GM12892 (cell line): ENCODE measurements around the gene CDH23.

Experiments used
- POLR2A ChIP-seq: IDR thresholded peaks from 2 replicates; pipeline ENCODE4 v1.6.1; 2011; ENCODE audit warnings: low read depth, low read length, control low read depth
- POLR2AphosphoS5 ChIP-seq: IDR thresholded peaks from 2 replicates; pipeline ENCODE4 v1.6.1; 2011; ENCODE audit warnings: low read depth, low read length, control low read depth

DNA sequence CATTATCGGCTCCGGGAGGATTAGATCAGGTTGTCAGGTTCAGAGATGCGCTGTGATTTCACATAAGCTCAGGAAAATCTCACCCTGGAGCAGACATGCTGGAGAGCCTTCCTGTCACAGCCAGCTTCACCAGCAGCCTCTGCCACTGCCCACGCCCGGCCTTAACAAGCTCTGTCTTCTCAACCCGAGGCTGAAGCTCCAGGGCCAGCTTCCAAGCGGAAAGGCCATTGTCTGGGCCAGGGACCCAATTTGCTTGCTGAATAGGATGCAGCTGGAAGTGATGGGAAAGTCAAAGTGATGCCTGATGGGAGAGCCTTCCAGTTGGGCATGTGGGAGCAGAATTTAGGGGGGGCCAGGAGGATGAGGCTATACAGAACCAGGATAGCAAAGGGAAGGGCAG lies 286.6 kb downstream of the CDH23 start:
- no peak for TF ChIP-seq POLR2AphosphoS5
- TF ChIP-seq POLR2A, result no peak
